ENCODE results near the gene WWOX.

DNA sequence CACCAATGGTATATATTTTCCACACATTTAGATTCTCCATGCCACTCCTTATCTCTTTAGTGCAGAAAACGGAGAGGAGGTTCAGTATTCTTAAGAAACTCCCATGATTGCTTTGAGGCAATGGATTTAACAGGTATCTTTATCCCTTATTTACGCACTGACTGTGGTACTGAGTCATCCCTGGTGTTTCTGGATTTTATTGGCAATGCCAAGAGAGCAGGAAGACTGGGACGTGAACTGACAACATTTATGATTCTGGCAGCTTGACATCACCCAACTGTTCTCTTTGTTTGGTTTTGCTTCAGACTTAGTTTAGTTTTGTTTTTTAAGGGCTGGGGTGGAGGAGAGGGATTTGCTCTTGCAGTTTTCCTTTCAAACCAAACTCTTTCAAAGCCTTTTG, 131.4 kb downstream of the WWOX start:
- no peak for TF ChIP-seq EP300 (IDR thresholded peaks at IDR 0.05)
- TF ChIP-seq, protein P1, sequence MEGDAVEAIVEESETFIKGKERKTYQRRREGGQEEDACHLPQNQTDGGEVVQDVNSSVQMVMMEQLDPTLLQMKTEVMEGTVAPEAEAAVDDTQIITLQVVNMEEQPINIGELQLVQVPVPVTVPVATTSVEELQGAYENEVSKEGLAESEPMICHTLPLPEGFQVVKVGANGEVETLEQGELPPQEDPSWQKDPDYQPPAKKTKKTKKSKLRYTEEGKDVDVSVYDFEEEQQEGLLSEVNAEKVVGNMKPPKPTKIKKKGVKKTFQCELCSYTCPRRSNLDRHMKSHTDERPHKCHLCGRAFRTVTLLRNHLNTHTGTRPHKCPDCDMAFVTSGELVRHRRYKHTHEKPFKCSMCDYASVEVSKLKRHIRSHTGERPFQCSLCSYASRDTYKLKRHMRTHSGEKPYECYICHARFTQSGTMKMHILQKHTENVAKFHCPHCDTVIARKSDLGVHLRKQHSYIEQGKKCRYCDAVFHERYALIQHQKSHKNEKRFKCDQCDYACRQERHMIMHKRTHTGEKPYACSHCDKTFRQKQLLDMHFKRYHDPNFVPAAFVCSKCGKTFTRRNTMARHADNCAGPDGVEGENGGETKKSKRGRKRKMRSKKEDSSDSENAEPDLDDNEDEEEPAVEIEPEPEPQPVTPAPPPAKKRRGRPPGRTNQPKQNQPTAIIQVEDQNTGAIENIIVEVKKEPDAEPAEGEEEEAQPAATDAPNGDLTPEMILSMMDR (IDR thresholded peaks at IDR 0.05) = no peak
- TF ChIP-seq POLR2AphosphoS5 (IDR thresholded peaks at IDR 0.05) = no peak
